Stimulated activated CD8-positive, alpha-beta memory T cell treated with anti-CD3 and anti-CD28 coated beads, Interleukin-4, amount 100 ng/mL, for 24 hours (primary cell): ENCODE data around the gene AMHR2.

Experiments
- DNase-seq: peaks from one replicate; pipeline ENCODE4 v3.0.0-alpha.2; 2020; ENCODE audit warnings: low read depth

AMHR2 gene

GRCh38 chr12:53480491-53481442 is 57.1 kb downstream of the AMHR2 start:
- no peak for DNase-seq
